Measurements from ENCODE around the gene SRC. TPM values are rescaled to one million over a fixed set of nuclear protein-coding genes. Genes with fewer than 3 reads are reported as not detected.

SRC gene
- total and polyA plus RNA-seq, 2 of the 8 experiments (the other 6 are each of a cell fraction or from before 2014, with no cell fraction given) = 27.6 to 28.8 TPM

DNA sequence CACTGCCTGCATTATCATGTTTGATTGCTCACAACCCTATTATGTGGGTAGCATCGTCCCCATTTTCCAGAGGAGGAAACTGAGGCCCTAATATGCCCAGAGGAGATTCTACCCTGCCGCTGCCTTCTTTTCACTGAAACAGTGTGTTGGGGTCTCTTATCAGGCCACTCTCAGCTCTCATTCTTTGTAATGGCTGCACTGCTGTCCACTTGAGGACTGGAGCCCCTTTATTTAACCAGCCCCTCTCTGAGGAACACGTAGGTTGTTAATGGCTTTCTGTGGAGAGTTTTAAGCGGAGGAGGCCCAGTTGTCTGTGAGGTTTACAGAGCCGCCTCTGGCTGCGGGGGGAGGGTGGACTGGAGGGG is 32.5 kb downstream of the SRC start:
- Histone ChIP-seq H2BK12ac (ENCODE audit: low read depth, low read length) (no peak overlapping the region), H3K4ac (replicated peaks; ENCODE audit: insufficient read length, low read depth, low read length) (no peak overlapping the region), H3K4me2 (ENCODE audit: insufficient read depth in 1 of 2, low read depth in 2 of 2, low read length in 2 of 2) (no peak overlapping the region), H4K91ac (replicated peaks; ENCODE audit: insufficient read length, low read length) (no peak overlapping the region), H3K18ac (ENCODE audit: extremely low read depth, low read length) (no peak overlapping the region), H3K79me2 (ENCODE audit: control insufficient read depth in 1 of 2, insufficient read depth in 2 of 2, low read length in 2 of 2) (no peaks in the 10 kb centered on the region; a peak in 1 of 4 replicates), H4K8ac (ENCODE audit: extremely low read depth, insufficient read depth, low read length) (no peak overlapping the region), H3K56ac (replicated peaks; ENCODE audit: insufficient read length, low read depth, low read length) (no peak overlapping the region), H3K14ac (ENCODE audit: insufficient read length) (no peak overlapping the region), H3K23ac (ENCODE audit: insufficient read length) (no peak overlapping the region), H3K27me3 (replicated peaks in 1 of 4; ENCODE audit: control insufficient read depth in 3 of 4, extremely low read depth in 1 of 4, insufficient read depth in 3 of 4, low read length in 3 of 4) (no peaks in the 10 kb centered on the region), H2BK15ac (ENCODE audit: low read length) (no peak overlapping the region), H3K9ac (replicated peaks in 1 of 4; ENCODE audit: extremely low read depth in 1 of 4, low read depth in 3 of 4, low read length in 3 of 4) (no peak overlapping the region), H2AK5ac (ENCODE audit: low read depth, low read length) (no peak overlapping the region), H3K4me1 (replicated peaks in 1 of 4; ENCODE audit: control insufficient read depth in 3 of 4, insufficient read depth in 4 of 4, low read length in 3 of 4) (peaks cover 0 to 6% (median 3%) of the 10 kb centered on the region in 4 experiments; a peak in 5 of 7 replicates), H3K79me1 (ENCODE audit: low read depth, low read length) (peaks cover 2% of the 10 kb centered on the region), H4K20me1 (replicated peaks in 1 of 2; ENCODE audit: control insufficient read depth in 1 of 2, insufficient read depth in 2 of 2, low read length in 2 of 2) (peaks cover 0 to 10% of the 10 kb centered on the region in 2 experiments), H2AFZ (ENCODE audit: low read length) (no peak overlapping the region), H3K9me3 (ENCODE audit: insufficient read depth in 2 of 2, low read depth in 1 of 2, low read length in 1 of 2) (no peaks in the 10 kb centered on the region), H3K36me3 (ENCODE audit: control insufficient read depth in 2 of 4, insufficient read depth in 4 of 4, low read length in 3 of 4) (no peaks in the 10 kb centered on the region), H3K4me3 (ENCODE audit: extremely low read depth in 1 of 4, insufficient read depth in 2 of 4, low read depth in 3 of 4, low read length in 4 of 4) (no peak overlapping the region), H2BK20ac (ENCODE audit: low read length) (peak overlapping the region; percentile 34; the same call in 1 of the 2 replicates), H2BK120ac (replicated peaks; ENCODE audit: low read depth, low read length) (no peak overlapping the region), H3K23me2 (ENCODE audit: low read depth, low read length) (no peaks in the 10 kb centered on the region), H3K27ac (ENCODE audit: low read depth, low read length) (no peak overlapping the region), H4K5ac (ENCODE audit: insufficient read length, low read depth, low read length) (no peak overlapping the region), H2BK5ac (ENCODE audit: low read depth, low read length) (0 out of 2 replicates have a peak overlapping the region, but pooled peaks have one; percentile 52)
- POLR2A ChIA-PET (ENCODE audit: partially characterized antibody) = interaction anchor here (0.7 to 2.2 kb wide), 3 partner anchors 29 to 61 kb away, joined by 3 to 6 read pairs (median 3); partner anchors contain the start of gene SRC
- CTCF ChIA-PET (ENCODE audit: partially characterized antibody) = interaction anchor here (0.6 to 2.5 kb wide), 5 partner anchors 96 to 167 kb away, joined by 3 to 9 read pairs (median 4); no protein-coding TSS in a partner anchor
- TF ChIP-seq KDM1A (IDR thresholded peaks at IDR 0.05; ENCODE audit: borderline replicate concordance, low read length) (peak; percentile 44; the same call in 1 of the 2 replicates), SUZ12 (IDR thresholded peaks at IDR 0.05; ENCODE audit: low read length) (no peak)
- WGBS, 2 experiments (ENCODE audit: extremely low coverage in 1 of 2, insufficient coverage in 1 of 2, insufficient read length in 1 of 2, insufficient replicate concordance in 2 of 2, low coverage in 1 of 2, low lambda C conversion rate in 2 of 2, missing lambda C conversion rate in 1 of 2) = 92% methylated on average over 6 of the region's 6 CpGs; no CpG with 5 or more reads in 1 of the 2 experiments
- DNase-seq (ENCODE audit: low read depth in 1 of 2, low spot score in 2 of 2) (no peak), FAIRE-seq (no peak)

All from H1 (cell line).